Fibroblast of mammary gland (primary cell): ENCODE measurements around the gene MCMBP.

Experiments used
- DNase-seq: peaks from one replicate; pipeline ENCODE4 v3.0.0-alpha.2; 2010; ENCODE audit warnings: low read depth
- H3K4me3 ChIP-seq: 2 replicates; pipeline ENCODE4 v1.5.1; 2011; ENCODE audit warnings: low read depth, mild to moderate bottlenecking, low read length, moderate library complexity; ENCODE audit not compliant: control insufficient read depth
- CTCF ChIP-seq: conservative IDR thresholded peaks from 2 replicates; pipeline ENCODE4 v1.5.1; 2011; ENCODE audit warnings: low read depth, low read length, inconsistent platforms; ENCODE audit not compliant: control insufficient read depth, insufficient read depth

Gene MCMBP

GRCh38 chr10:119903946-119904666, 31.5 kb upstream of the MCMBP start:
- DNase-seq, result no peak
- TF ChIP-seq CTCF, result no peak
- H3K4me3 ChIP-seq, result no peak overlapping the region

GRCh38 chr10:119898577-119898976, 25.9 kb upstream of the MCMBP start:
- DNase-seq, result no peak
- no peak for TF ChIP-seq CTCF

GRCh38 chr10:119896937-119897770, 24.5 kb upstream of the MCMBP start:
- no peak overlapping the region for H3K4me3 ChIP-seq
- peak; percentile 50 for DNase-seq

More at GRCh38 chr10:119898577-119898976, 25.9 kb upstream of the MCMBP start:
- H3K4me3 ChIP-seq, result no peak overlapping the region

GRCh38 chr10:119896061-119896655, 23.5 kb upstream of the MCMBP start:
- no peak for TF ChIP-seq CTCF
- H3K4me3 ChIP-seq, result no peak overlapping the region
- DNase-seq, result peak; percentile 94

More at GRCh38 chr10:119896937-119897770, 24.5 kb upstream of the MCMBP start:
- TF ChIP-seq CTCF, result no peak

GRCh38 chr10:119893845-119894427, 21.3 kb upstream of the MCMBP start:
- DNase-seq, result no peak
- no peak for TF ChIP-seq CTCF
- peak overlapping the region; percentile 27 for H3K4me3 ChIP-seq

- DNase-seq, result no peak
Observed at GRCh38 chr10:119893074-119893473, 20.4 kb upstream of the MCMBP start.

More at GRCh38 chr10:119893074-119893473, 20.4 kb upstream of the MCMBP start:
- H3K4me3 ChIP-seq, result peak overlapping the region; percentile 95
- no peak for TF ChIP-seq CTCF
